Mucosa of descending colon (tissue), 3 donors: ENCODE measurements around the gene TIGD3. TPM values are rescaled to one million over a fixed set of nuclear protein-coding genes. Genes with fewer than 3 reads are reported as not detected.

Experiments
- ATAC-seq: fragments of 200-7000 bp; cut with Tn5 transposase; one replicate; pipeline ENCODE4 v1.9.1; 2020; ENCODE audit warnings: mild to moderate bottlenecking, moderate library complexity
- DNase-seq, 3 donors: peaks; one replicate each; pipeline ENCODE4 v3.0.0-alpha.2; 2020
- H3K36me3 ChIP-seq: fragments of 200-600 bp; one replicate; pipeline ENCODE4 v1.8.0; 2021; ENCODE audit warnings: low read depth, mild to moderate bottlenecking
- H3K4me1 ChIP-seq: fragments of 200-600 bp; one replicate; pipeline ENCODE4 v1.8.0; 2021; ENCODE audit warnings: low read depth, mild to moderate bottlenecking
- H3K4me3 ChIP-seq: fragments of 200-600 bp; one replicate; pipeline ENCODE4 v1.8.0; 2021; ENCODE audit warnings: mild to moderate bottlenecking
- H3K9me3 ChIP-seq: fragments of 200-600 bp; one replicate; pipeline ENCODE4 v1.8.0; 2021; ENCODE audit warnings: mild to moderate bottlenecking
- CTCF ChIP-seq: fragments of 200-600 bp; IDR thresholded peaks from one replicate; pipeline ENCODE4 v1.8.0; 2022; ENCODE audit warnings: antibody characterized with exemption, mild to moderate bottlenecking
- intact Hi-C, 2 donors: fragments of 100-400 bp; cut with DNase I in 1 of 2; cut with micrococcal nuclease in 1 of 2; formaldehyde crosslinking; loops; one replicate each; pipeline versions ENCODE4 v1.11.0 to v1.11.1; 2022; cut with DNase I, micrococcal nuclease
- total RNA-seq, 3 donors: library from RNA; stranded (reverse); fragmentation: NEBNext Ultra II Directional in 2 of 3; extraction: Animal tissue kit (Norgen Biotek cat#: 25700) in 2 of 3; gene quantifications; one replicate each; pipeline versions ENCODE4 v1.2.1 to v1.2.4, GENCODE V29; 2021 to 2023
- donor health status: DM: no; HTN: no; CAD: no; lungs with moderate emphysema.
- donor health status: DM: no; HTN: no; CAD: no.
- donor health status: DM: no; HTN: yes; CAD: no.

The TIGD3 gene
- total RNA-seq, 3 donors from 2014 or later = 0.14 to 0.53 TPM; not detected in 1

- Histone ChIP-seq H3K36me3 (no peaks in the 10 kb centered on the region), H3K4me1 (peaks cover 12% of the 10 kb centered on the region), H3K4me3 (no peak overlapping the region), H3K9me3 (no peaks in the 10 kb centered on the region)
- TF ChIP-seq CTCF = no peak
- DNase-seq (peak in 1 of 3 donors; percentile 44), ATAC-seq (no peak)
- intact Hi-C loops = no loop called here
Measured at GRCh38 chr11:65393513-65394079, 39.0 kb downstream of the TIGD3 start.

DNA sequence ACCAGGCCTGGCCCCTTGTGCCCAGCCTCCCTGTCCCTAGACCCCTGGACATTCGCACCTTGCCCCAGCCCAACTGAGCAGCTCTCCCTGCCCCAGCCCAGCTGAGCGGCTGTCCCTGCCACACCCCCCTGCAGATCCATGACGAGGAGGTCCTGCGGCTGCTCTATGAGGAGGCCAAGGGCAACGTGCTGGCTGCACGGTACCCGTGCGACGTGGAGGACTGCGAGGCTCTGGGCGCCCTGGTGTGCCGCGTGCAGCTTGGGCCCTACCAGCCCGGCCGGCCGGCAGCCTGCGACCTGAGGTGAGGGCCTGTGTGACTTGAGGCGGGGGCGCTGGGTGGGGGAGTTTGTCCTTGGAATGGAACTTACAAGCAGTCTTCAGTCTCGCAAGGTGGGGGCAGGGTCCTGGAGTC, 39.6 kb downstream of the TIGD3 start:
- intact Hi-C loops = no loop called here
- ATAC-seq = no peak
- no peak for TF ChIP-seq CTCF
- H3K9me3 ChIP-seq = no peaks in the 10 kb centered on the region
- no peaks in the 10 kb centered on the region for H3K36me3 ChIP-seq
- peaks cover 7% of the 10 kb centered on the region for H3K4me1 ChIP-seq
- peak in 1 of 3 donors; percentile 54 for DNase-seq
- no peak overlapping the region for H3K4me3 ChIP-seq

DNA sequence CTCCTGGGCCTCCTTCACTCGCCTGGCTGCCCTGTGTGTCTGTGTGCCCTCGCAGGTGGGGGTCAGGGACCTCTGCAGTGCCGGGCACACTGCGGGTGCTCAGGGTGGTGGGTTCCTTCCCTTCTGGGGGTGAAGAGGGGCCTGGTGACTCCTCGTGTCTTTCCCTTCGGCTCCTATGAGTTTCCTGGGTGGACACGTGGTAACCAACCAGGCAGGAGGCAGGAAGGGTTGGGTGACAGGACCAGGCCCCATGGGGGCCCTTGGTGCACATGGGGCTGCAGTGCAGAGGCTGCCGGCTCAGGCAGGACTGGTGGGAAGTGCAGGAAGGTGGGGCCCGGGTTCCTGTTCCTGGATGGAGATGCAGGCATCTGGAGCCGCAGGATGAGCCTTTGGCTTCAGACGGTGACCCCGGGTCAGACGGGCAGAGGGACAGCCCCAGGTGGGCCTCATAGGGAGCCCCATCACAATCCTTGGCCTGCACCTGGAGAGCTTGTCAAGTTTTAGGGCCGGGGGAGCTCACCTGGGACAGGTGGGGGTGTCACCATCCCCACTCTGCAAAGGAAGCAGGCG, 41.5 kb downstream of the TIGD3 start:
- Histone ChIP-seq H3K4me1 (peaks cover 8% of the 10 kb centered on the region), H3K36me3 (no peaks in the 10 kb centered on the region), H3K4me3 (no peak overlapping the region), H3K9me3 (no peaks in the 10 kb centered on the region)
- no peak for ATAC-seq
- intact Hi-C loops = no loop called here
- no peak for TF ChIP-seq CTCF
- DNase-seq = peak in 1 of 3 donors; percentile 37

GRCh38 chr11:65396769-65397745, 42.5 kb downstream of the TIGD3 start:
- Histone ChIP-seq H3K36me3 (no peaks in the 10 kb centered on the region), H3K9me3 (no peaks in the 10 kb centered on the region), H3K4me3 (no peak overlapping the region), H3K4me1 (peaks cover 8% of the 10 kb centered on the region)
- ATAC-seq (no peak), DNase-seq (peak in 1 of 3 donors; percentile 41)
- intact Hi-C loops = no loop called here
- no peak for TF ChIP-seq CTCF

GRCh38 chr11:65398362-65398910, 43.9 kb downstream of the TIGD3 start:
- Histone ChIP-seq H3K9me3 (no peaks in the 10 kb centered on the region), H3K36me3 (no peaks in the 10 kb centered on the region), H3K4me1 (peaks cover 8% of the 10 kb centered on the region), H3K4me3 (no peak overlapping the region)
- intact Hi-C loops = no loop called here
- TF ChIP-seq CTCF = no peak
- no peak for ATAC-seq
- no peak for DNase-seq
